Endothelial cell of umbilical vein (primary cell): Measurements from ENCODE around the gene MGAT4B. TPM values are rescaled to one million over a fixed set of nuclear protein-coding genes. Genes with fewer than 3 reads are reported as not detected.

ENCODE experiments used
- BruUV-seq: library from RNA; stranded (reverse); fragments of 400-500 nt; replicated peaks from 2 replicates; lab custom pipeline; 2021; lab: Mats Ljungman, UMichigan
- CTCF ChIA-PET: fragments of 300-600, 350-600 bp; sonication (Branson Sonifier 250); formaldehyde crosslinking; loops from one replicate; lab custom pipeline; 2021; ENCODE audit warnings: antibody characterized with exemption, inconsistent platforms; lab: Charles Lee
- POLR2A ChIA-PET: fragments of 300-600, 350-600 bp; sonication (Branson Sonifier 250); formaldehyde crosslinking; loops from one replicate; lab custom pipeline; 2021; ENCODE audit warnings: antibody characterized with exemption, inconsistent platforms; lab: Charles Lee
- DNase-seq: peaks from one replicate; pipeline ENCODE4 v3.0.0-alpha.2; 2011; ENCODE audit warnings: low read depth, low spot score
- FAIRE-seq: peaks from 2 replicates; lab custom pipeline; 2011; peaks lifted over from hg19 to GRCh38; lab: Jason Lieb, UNC
- H2AFZ ChIP-seq: 2 replicates; pipeline ENCODE4 v1.6.0; 2012; ENCODE audit warnings: low read depth, low read length, control low read depth, inconsistent platforms
- H3K27ac ChIP-seq: 2 replicates; pipeline ENCODE4 v1.5.1; 2011; ENCODE audit warnings: low read depth, mild to moderate bottlenecking, control low read depth, low read length, moderate library complexity; ENCODE audit not compliant: insufficient read depth
- H3K27me3 ChIP-seq, 2 experiments: 2 replicates each; pipeline versions ENCODE4 v1.6.0 to v1.6.1; 2011; ENCODE audit warnings: low read length in 2 of 2, mixed read lengths in 1 of 2; ENCODE audit not compliant: control insufficient read depth in 2 of 2, insufficient read depth in 2 of 2
- H3K36me3 ChIP-seq, 2 experiments: 2 replicates in 1 of 2; 3 replicates in 1 of 2; pipeline ENCODE4 v1.5.1; 2011; ENCODE audit warnings: low read length in 2 of 2, mild to moderate bottlenecking in 1 of 2, moderate library complexity in 1 of 2; ENCODE audit not compliant: control insufficient read depth in 2 of 2, insufficient read depth in 2 of 2; ENCODE audit errors: extremely low read depth in 1 of 2
- H3K4me1 ChIP-seq: 3 replicates; pipeline ENCODE4 v1.5.1; 2011; ENCODE audit warnings: mild to moderate bottlenecking, low read length; ENCODE audit not compliant: control insufficient read depth, insufficient read depth; ENCODE audit errors: extremely low read depth
- H3K4me2 ChIP-seq: 2 replicates; pipeline ENCODE4 v1.6.1; 2011; ENCODE audit warnings: low read length, control low read depth, mixed read lengths; ENCODE audit not compliant: insufficient read depth
- H3K4me3 ChIP-seq, 3 experiments: fragments of 200-600 bp in 1 of 3; sonication (generic), shearing (Covaris generic) in 1 of 3; replicated peaks in 1 of 3; 2 replicates each; pipeline ENCODE4 v1.5.1; 2011 to 2016; ENCODE audit warnings: control low read depth in 3 of 3, low read length in 3 of 3, mild to moderate bottlenecking in 2 of 3, inconsistent platforms in 1 of 3, low read depth in 1 of 3, moderate library complexity in 1 of 3; ENCODE audit not compliant: insufficient read depth in 1 of 3
- H3K79me2 ChIP-seq: 2 replicates; pipeline ENCODE4 v1.6.0; 2012; ENCODE audit warnings: low read length, inconsistent platforms; ENCODE audit not compliant: control insufficient read depth, insufficient read depth
- H3K9ac ChIP-seq: replicated peaks from 2 replicates; pipeline ENCODE3; 2011; ENCODE audit warnings: low read length, control low read depth; ENCODE audit not compliant: insufficient read depth; ENCODE audit errors: extremely low read depth
- H3K9me1 ChIP-seq: replicated peaks from 3 replicates; pipeline ENCODE4 v1.6.0; 2011; ENCODE audit warnings: mild to moderate bottlenecking, low read length; ENCODE audit not compliant: control insufficient read depth, insufficient read depth; ENCODE audit errors: extremely low read depth
- H3K9me3 ChIP-seq: replicated peaks from 2 replicates; pipeline ENCODE4 v1.5.1; 2012; ENCODE audit warnings: low read length, inconsistent platforms; ENCODE audit not compliant: control insufficient read depth, insufficient read depth
- H4K20me1 ChIP-seq: replicated peaks from 2 replicates; pipeline ENCODE3; 2011; ENCODE audit warnings: mild to moderate bottlenecking, low read length; ENCODE audit not compliant: control insufficient read depth, insufficient read depth; ENCODE audit errors: extremely low read depth
- CTCF ChIP-seq, 2 donors: IDR thresholded peaks; 1 replicate in 1 of 2; 2 replicates in 1 of 2; pipeline ENCODE4 v1.5.1; 2011; ENCODE audit warnings: low read length in 2 of 2, mild to moderate bottlenecking in 2 of 2, moderate library complexity in 2 of 2, control low read depth in 1 of 2, inconsistent platforms in 1 of 2, low read depth in 1 of 2; ENCODE audit not compliant: insufficient read depth in 1 of 2; ENCODE audit errors: extremely low read depth in 1 of 2
- EZH2 ChIP-seq: IDR thresholded peaks from 2 replicates; pipeline ENCODE4 v1.6.1; 2012; ENCODE audit warnings: borderline replicate concordance, low read depth, mild to moderate bottlenecking, moderate library complexity, low read length, inconsistent platforms; ENCODE audit not compliant: severe bottlenecking
- FOS ChIP-seq: IDR thresholded peaks from 2 replicates; pipeline ENCODE4 v1.6.1; 2011; ENCODE audit warnings: mild to moderate bottlenecking, low read length, moderate library complexity, borderline replicate concordance; ENCODE audit not compliant: insufficient read depth
- GATA2 ChIP-seq: IDR thresholded peaks from 2 replicates; pipeline ENCODE4 v1.7.0; 2011; ENCODE audit warnings: low read depth, mild to moderate bottlenecking, moderate library complexity, mixed read lengths, low read length; ENCODE audit not compliant: insufficient read length, insufficient read depth
- JUN ChIP-seq: IDR thresholded peaks from 2 replicates; pipeline ENCODE4 v1.6.1; 2011; ENCODE audit warnings: borderline replicate concordance, low read depth; ENCODE audit not compliant: insufficient read length, insufficient read depth
- MAX ChIP-seq: IDR thresholded peaks from 2 replicates; pipeline ENCODE4 v1.6.1; 2011; ENCODE audit not compliant: insufficient read depth, insufficient read length
- MYC ChIP-seq: IDR thresholded peaks from one replicate; pipeline ENCODE4 v1.6.1; 2011; ENCODE audit warnings: mild to moderate bottlenecking, low read depth, low read length
- POLR2A ChIP-seq: IDR thresholded peaks from 2 replicates; pipeline ENCODE4 v1.6.1; 2012; ENCODE audit warnings: low read depth, mild to moderate bottlenecking, control low read depth, low read length
- POLR2AphosphoS5 ChIP-seq: IDR thresholded peaks from 2 replicates; pipeline ENCODE4 v1.6.1; 2012; ENCODE audit warnings: low read depth, mild to moderate bottlenecking, control low read depth, low read length, moderate library complexity; ENCODE audit not compliant: insufficient read depth
- dilution Hi-C: fragments of 300-500 bp; cut with MboI; formaldehyde crosslinking; loops from one replicate; pipeline ENCODE4 v1.15.0; 2019; ENCODE audit warnings: low sequenced_read_pairs; ENCODE audit not compliant: extremely low pct_ligation_motif_present
- intact Hi-C: fragments of 100-400 bp; cut with micrococcal nuclease; formaldehyde crosslinking; loops from one replicate; pipeline ENCODE4 v1.10.0; 2022
- polyA plus RNA-seq, 4 experiments: library from polyadenylated mRNA; depleted of rRNA in 3 of 4; stranded (reverse) in 3 of 4; unstranded in 1 of 4; fragments of >200 nt; gene quantifications; 2 replicates each; pipeline versions ENCODE4 v1.2.1 to v1.2.3, GENCODE V29; 2011 to 2012; ENCODE audit warnings: missing spikeins in 1 of 4
- total RNA-seq: library from RNA; stranded (reverse); gene quantifications from 2 replicates; pipeline ENCODE4 v1.2.3, GENCODE V29; 2021

The MGAT4B gene
- total and polyA plus RNA-seq, 2 donors (not counting 3 experiments of a cell fraction or from before 2014, with no cell fraction given): 243 TPM

GRCh38 chr5:179796877-179797608, 9.6 kb downstream of the MGAT4B start:
- ChIA-PET POLR2A (no interaction called here), CTCF (interaction anchor here (1.0 to 8.8 kb wide), 4 partner anchors 20 to 64 kb away, joined by 3 to 103 read pairs (median 8); partner anchors contain the start of gene MAML1)
- Histone ChIP-seq H3K36me3 (peaks cover 10 to 37% of the 10 kb centered on the region in 2 experiments), H3K27me3 (no peaks in the 10 kb centered on the region), H3K9ac (no peak overlapping the region), H3K4me3 (no peak overlapping the region), H3K4me1 (peaks cover 10% of the 10 kb centered on the region), H3K9me3 (no peaks in the 10 kb centered on the region), H4K20me1 (no peaks in the 10 kb centered on the region), H3K9me1 (no peaks in the 10 kb centered on the region), H2AFZ (no peak overlapping the region), H3K79me2 (no peaks in the 10 kb centered on the region), H3K27ac (no peak overlapping the region), H3K4me2 (no peak overlapping the region)
- no peak for TF ChIP-seq JUN
- no TSS peak for BruUV-seq
- dilution Hi-C loops: no loop called here
- FAIRE-seq (no peak), DNase-seq (no peak)
- intact Hi-C loops: loop anchor here (1.0 to 10.0 kb wide), 4 partner anchors 8 to 132 kb away; partner anchors contain the start of gene MAML1

DNA sequence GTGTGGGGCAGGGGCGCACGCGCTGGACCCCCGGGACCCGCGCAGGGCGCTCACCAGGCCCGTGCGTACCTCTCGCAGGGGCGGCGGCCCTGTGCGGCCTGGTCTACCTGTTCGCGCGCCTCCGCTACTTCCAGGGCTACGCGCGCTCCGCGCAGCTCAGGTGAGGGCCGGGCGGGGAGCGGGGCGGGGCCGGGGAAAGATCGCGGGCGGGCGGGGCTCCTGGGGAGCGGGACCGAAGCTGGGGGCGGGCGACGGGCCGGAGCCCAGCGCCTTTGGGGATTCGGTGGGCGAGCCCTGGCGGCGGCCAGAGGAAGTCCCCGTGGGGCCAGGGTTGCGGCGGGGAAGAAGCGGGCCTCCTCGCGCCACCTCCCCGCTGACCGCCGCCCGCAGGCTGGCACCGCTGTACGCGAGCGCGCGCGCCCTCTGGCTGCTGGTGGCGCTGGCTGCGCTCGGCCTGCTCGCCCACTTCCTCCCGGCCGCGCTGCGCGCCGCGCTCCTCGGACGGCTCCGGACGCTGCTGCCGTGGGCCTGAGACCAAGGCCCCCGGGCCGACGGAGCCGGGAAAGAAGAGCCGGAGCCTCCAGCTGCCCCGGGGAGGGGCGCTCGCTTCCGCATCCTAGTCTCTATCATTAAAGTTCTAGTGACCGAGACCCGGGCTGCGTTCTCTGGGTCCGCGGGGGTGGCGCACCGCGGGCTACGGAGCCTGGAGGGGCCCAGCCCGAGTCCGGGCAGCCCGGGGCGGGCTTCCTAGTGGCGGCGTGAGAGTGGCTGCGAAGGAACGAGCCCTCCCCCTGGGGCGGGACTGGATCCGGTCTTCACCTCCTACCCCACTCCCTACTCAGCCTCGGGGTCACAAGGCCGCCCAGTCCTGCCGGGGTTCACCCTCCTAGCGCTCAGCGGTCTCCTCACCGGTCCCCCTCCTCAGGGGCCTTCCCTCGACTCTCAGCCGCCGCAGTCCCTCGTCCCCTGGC, 10.5 kb downstream of the MGAT4B start:
- BruUV-seq: no TSS peak
- Histone ChIP-seq H3K79me2 (no peaks in the 10 kb centered on the region), H3K4me2 (peak overlapping the region; percentile 50), H2AFZ (peak overlapping the region; percentile 23), H3K4me3 (peak overlapping the region; percentile 14 to 57 (median 38)), H3K27ac (no peak overlapping the region), H3K4me1 (peaks cover 10% of the 10 kb centered on the region), H3K9me1 (no peaks in the 10 kb centered on the region), H3K9me3 (no peaks in the 10 kb centered on the region), H3K36me3 (peaks cover 10 to 34% of the 10 kb centered on the region in 2 experiments), H3K9ac (peak overlapping the region; percentile 49), H4K20me1 (no peaks in the 10 kb centered on the region), H3K27me3 (no peaks in the 10 kb centered on the region)
- POLR2A ChIA-PET: interaction anchor here (0.7 kb wide), 1 partner anchor 10 kb away, joined by 6 read pairs; no protein-coding TSS in a partner anchor
- FAIRE-seq: peak; percentile 92
- DNase-seq: peak; percentile 78
- CTCF ChIA-PET: interaction anchor here (0.6 to 8.8 kb wide), 7 partner anchors 9 to 63 kb away, joined by 3 to 103 read pairs (median 3); partner anchors contain the start of gene MAML1
- dilution Hi-C loops: no loop called here
- intact Hi-C loops: loop anchor here (1.0 to 10.0 kb wide), 4 partner anchors 9 to 131 kb away; partner anchors contain the start of gene MAML1
- TF ChIP-seq MAX: no peak
- TF ChIP-seq POLR2AphosphoS5: peak; percentile 85
- peak; percentile 70 to 83 for TF ChIP-seq CTCF (IDR thresholded peaks at IDR 0.05; ENCODE audit: extremely low read depth in 1 of 2, insufficient read depth in 1 of 2, low read depth in 1 of 2, low read length in 2 of 2)
- peak; percentile 26 for TF ChIP-seq MYC
- no peak for TF ChIP-seq JUN
- no peak for TF ChIP-seq FOS
- TF ChIP-seq POLR2A: peak; percentile 61
- TF ChIP-seq GATA2: no peak
- no peak for TF ChIP-seq EZH2
